Lower lobe of right lung (tissue), 2 donors: ENCODE results near the gene MBNL2. TPM values are rescaled to one million over a fixed set of nuclear protein-coding genes. Genes with fewer than 3 reads are reported as not detected.

Source experiments
- ATAC-seq, 2 donors: fragments of 200-7000 bp; cut with Tn5 transposase; one replicate each; pipeline ENCODE4 v1.9.1; 2020 to 2022; ENCODE audit warnings: mild to moderate bottlenecking in 2 of 2, moderate library complexity in 2 of 2
- DNase-seq: peaks from one replicate; pipeline ENCODE4 v3.0.0-alpha.2; 2020
- H3K27ac ChIP-seq: fragments of 200-600 bp; one replicate; pipeline ENCODE4 v1.8.0; 2022
- H3K27me3 ChIP-seq: fragments of 200-600 bp; one replicate; pipeline ENCODE4 v1.8.0; 2022; ENCODE audit warnings: low read depth
- H3K36me3 ChIP-seq: fragments of 200-600 bp; one replicate; pipeline ENCODE4 v1.8.0; 2022; ENCODE audit warnings: mild to moderate bottlenecking
- H3K4me1 ChIP-seq: fragments of 200-600 bp; one replicate; pipeline ENCODE4 v1.8.0; 2022
- H3K4me3 ChIP-seq: fragments of 200-600 bp; one replicate; pipeline ENCODE4 v1.8.0; 2022; ENCODE audit warnings: mild to moderate bottlenecking
- H3K9me3 ChIP-seq: fragments of 200-600 bp; one replicate; pipeline ENCODE4 v1.8.0; 2022
- CTCF ChIP-seq: fragments of 200-600 bp; IDR thresholded peaks from one replicate; pipeline ENCODE4 v1.8.0; 2022; ENCODE audit warnings: antibody characterized with exemption, mild to moderate bottlenecking
- intact Hi-C: fragments of 100-400 bp; cut with DNase I; formaldehyde crosslinking; loops from one replicate; pipeline ENCODE4 v1.11.0; 2022
- total RNA-seq: library from RNA; stranded (reverse); fragmentation: NEBNext Ultra II Directional; extraction: Animal tissue kit (Norgen Biotek cat#: 25700); gene quantifications from one replicate; pipeline ENCODE4 v1.2.1, GENCODE V29; 2021
- donor health status: DM: no; HTN: yes; CAD: no; lungs with severe emphysema.

The MBNL2 gene
- total RNA-seq, 1 donor from 2014 or later, result 58.2 TPM

- no peaks in the 10 kb centered on the region for H3K27me3 ChIP-seq
- H3K36me3 ChIP-seq, result peaks cover 20% of the 10 kb centered on the region
- no peak overlapping the region for H3K27ac ChIP-seq
- H3K4me3 ChIP-seq, result no peak overlapping the region
- no peaks in the 10 kb centered on the region for H3K9me3 ChIP-seq
- H3K4me1 ChIP-seq, result peaks cover 33% of the 10 kb centered on the region
- ATAC-seq (no peak), DNase-seq (no peak)
- no peak for TF ChIP-seq CTCF
- intact Hi-C loops, result no loop called here
Measured at GRCh38 chr13:97371486-97372109, 149.5 kb downstream of the MBNL2 start.

DNA sequence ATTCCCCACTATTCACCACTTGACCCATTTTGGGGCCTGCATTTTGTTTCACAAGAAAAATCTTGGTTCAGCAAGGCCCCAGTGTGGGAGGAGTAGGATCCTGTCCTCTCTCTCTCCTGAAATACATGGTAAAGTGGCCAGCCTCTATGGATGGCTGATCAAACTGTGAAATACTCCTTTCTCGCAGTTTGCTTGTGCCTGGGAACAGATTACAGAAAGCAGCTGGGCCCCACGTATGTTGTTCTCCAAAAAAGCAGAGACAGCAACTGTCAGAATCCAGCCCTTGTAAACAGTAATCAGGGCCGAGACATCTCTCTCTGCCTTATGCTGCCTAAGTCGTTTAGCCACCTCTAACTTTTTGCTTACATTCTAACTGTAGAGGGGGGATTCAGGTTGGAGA lies 150.8 kb downstream of the MBNL2 start:
- H3K36me3 ChIP-seq, result peaks cover 20% of the 10 kb centered on the region
- no peak for TF ChIP-seq CTCF
- H3K4me1 ChIP-seq, result peaks cover 20% of the 10 kb centered on the region
- ATAC-seq, result no peak
- H3K27me3 ChIP-seq, result no peaks in the 10 kb centered on the region
- DNase-seq, result no peak
- no peaks in the 10 kb centered on the region for H3K9me3 ChIP-seq
- intact Hi-C loops, result no loop called here
- no peak overlapping the region for H3K27ac ChIP-seq
- H3K4me3 ChIP-seq, result no peak overlapping the region

GRCh38 chr13:97373787-97374186 lies 151.7 kb downstream of the MBNL2 start:
- peak in 1 of 2 donors; percentile 54 for ATAC-seq
- intact Hi-C loops, result no loop called here

DNA sequence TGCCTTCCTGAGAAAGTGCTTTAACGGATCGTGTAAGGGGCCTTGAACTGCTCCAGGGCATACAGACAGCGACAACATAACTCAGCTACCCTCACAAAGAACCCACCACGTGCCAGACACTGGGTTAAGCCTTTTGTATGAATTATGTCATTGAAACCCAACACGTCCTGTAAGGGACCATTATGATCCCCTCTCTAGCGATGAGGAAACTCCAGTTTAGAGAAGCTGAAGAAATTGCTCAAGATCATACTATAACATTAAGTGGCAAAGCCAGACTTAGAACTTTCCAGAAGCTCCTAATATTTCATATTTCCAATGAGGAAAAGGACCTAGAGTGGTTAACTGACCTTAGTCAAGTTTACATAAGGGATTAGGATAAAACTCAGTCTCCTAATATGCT lies 154.8 kb downstream of the MBNL2 start:
- intact Hi-C loops, result no loop called here
- no peak for DNase-seq
- Histone ChIP-seq H3K4me3 (no peak overlapping the region), H3K9me3 (no peaks in the 10 kb centered on the region), H3K4me1 (no peaks in the 10 kb centered on the region), H3K27me3 (no peaks in the 10 kb centered on the region), H3K36me3 (peaks cover 20% of the 10 kb centered on the region), H3K27ac (no peak overlapping the region)
- no peak for ATAC-seq
- TF ChIP-seq CTCF, result no peak

More at GRCh38 chr13:97373787-97374186, 151.7 kb downstream of the MBNL2 start:
- no peak overlapping the region for H3K4me3 ChIP-seq
- no peak for TF ChIP-seq CTCF
- H3K27ac ChIP-seq, result no peak overlapping the region
- no peaks in the 10 kb centered on the region for H3K27me3 ChIP-seq
- peaks cover 11% of the 10 kb centered on the region for H3K4me1 ChIP-seq
- H3K9me3 ChIP-seq, result no peaks in the 10 kb centered on the region
- no peak for DNase-seq
- peaks cover 20% of the 10 kb centered on the region for H3K36me3 ChIP-seq

DNA sequence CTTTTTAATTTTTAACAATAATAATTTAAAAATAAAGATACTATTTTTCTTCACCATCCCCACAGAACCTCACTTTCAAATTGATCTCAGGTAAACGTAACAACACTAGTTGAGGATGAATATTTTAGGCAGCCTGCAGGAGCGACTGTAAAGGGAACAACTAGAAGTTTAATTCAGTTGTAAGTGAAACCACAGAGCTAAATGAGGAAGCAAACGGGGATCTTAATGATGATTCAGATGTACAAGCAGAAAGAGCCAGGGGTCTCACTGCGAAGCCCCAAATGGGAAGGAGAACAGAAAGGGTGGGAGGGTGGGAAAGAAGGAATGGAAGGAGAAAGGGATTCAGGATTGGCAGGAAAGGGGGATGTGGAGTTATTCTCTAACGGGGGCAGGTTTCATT lies 157.3 kb downstream of the MBNL2 start:
- H3K9me3 ChIP-seq, result no peaks in the 10 kb centered on the region
- DNase-seq, result no peak
- no peak for ATAC-seq
- H3K27me3 ChIP-seq, result no peaks in the 10 kb centered on the region
- H3K4me1 ChIP-seq, result peaks cover 5% of the 10 kb centered on the region
- no peak overlapping the region for H3K27ac ChIP-seq
- no peak for TF ChIP-seq CTCF
- intact Hi-C loops, result no loop called here
- peaks cover 20% of the 10 kb centered on the region for H3K36me3 ChIP-seq
- H3K4me3 ChIP-seq, result no peak overlapping the region
